NB4 (cell line): ENCODE results near the gene VTCN1.

Experiments used
- CTCF ChIP-seq: IDR thresholded peaks from one replicate; pipeline ENCODE4 v1.5.1; 2012; ENCODE audit warnings: low read depth, low read length
- MAX ChIP-seq: IDR thresholded peaks from 2 replicates; pipeline ENCODE4 v1.6.1; 2011; ENCODE audit warnings: low read depth, low read length
- POLR2A ChIP-seq: IDR thresholded peaks from 2 replicates; pipeline ENCODE4 v1.6.1; 2011; ENCODE audit warnings: mild to moderate bottlenecking; ENCODE audit not compliant: insufficient read length; ENCODE audit errors: extremely low read depth

GRCh38 chr1:117210831-117211261, at the start of gene VTCN1:
- no peak for TF ChIP-seq CTCF
- no peak for TF ChIP-seq POLR2A
- TF ChIP-seq MAX, result no peak
